ENCODE measurements around the gene GATB. TPM values are rescaled to one million over a fixed set of nuclear protein-coding genes. Genes with fewer than 3 reads are reported as not detected.

Gene GATB
- total RNA-seq, 1 donor from 2014 or later: 15.7 TPM

DNA sequence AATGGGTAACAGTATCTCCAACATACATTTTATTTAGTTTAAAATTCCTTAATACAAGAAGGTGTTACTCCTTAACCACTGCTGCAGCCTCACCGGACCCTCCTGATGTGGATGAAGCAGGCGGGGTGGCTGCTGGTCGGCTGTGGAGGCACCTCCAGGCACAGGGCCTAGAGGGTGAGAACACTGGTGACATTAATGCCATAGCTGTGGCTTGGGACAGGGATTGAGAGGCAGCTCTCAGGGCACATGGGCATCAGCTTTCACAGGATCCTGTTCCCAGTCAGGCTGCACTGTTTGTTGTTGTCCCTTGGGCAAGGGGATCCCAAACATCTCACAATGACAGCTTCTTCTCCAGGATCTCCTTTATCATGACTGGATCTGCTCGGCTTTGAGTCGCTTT, 90.0 kb downstream of the GATB start:
- H3K9me3 ChIP-seq (ENCODE audit: control insufficient read depth in 3 of 3, low read length in 3 of 3): no peaks in the 10 kb centered on the region
- no peaks in the 10 kb centered on the region for H3K27me3 ChIP-seq (ENCODE audit: control insufficient read depth in 3 of 3, insufficient read depth in 3 of 3, low read length in 3 of 3)
- peak overlapping the region; percentile 68 for H3K27ac ChIP-seq (ENCODE audit: low read depth, low read length)
- H3K4me3 ChIP-seq (ENCODE audit: low read length in 3 of 3): peak overlapping the region in 1 of 3 donors; percentile 10
- H3K36me3 ChIP-seq (ENCODE audit: control insufficient read depth in 3 of 3, insufficient read depth in 3 of 3, low read length in 3 of 3): peaks cover 0 to 2% (median 0%) of the 10 kb centered on the region in 3 donors
- H3K9ac ChIP-seq (ENCODE audit: low read depth in 1 of 3, low read length in 3 of 3): no peak overlapping the region
- H3K4me1 ChIP-seq (ENCODE audit: control insufficient read depth in 3 of 3, insufficient read depth in 3 of 3, low read length in 3 of 3): peaks cover 21 to 77% (median 56%) of the 10 kb centered on the region in 3 donors

DNA sequence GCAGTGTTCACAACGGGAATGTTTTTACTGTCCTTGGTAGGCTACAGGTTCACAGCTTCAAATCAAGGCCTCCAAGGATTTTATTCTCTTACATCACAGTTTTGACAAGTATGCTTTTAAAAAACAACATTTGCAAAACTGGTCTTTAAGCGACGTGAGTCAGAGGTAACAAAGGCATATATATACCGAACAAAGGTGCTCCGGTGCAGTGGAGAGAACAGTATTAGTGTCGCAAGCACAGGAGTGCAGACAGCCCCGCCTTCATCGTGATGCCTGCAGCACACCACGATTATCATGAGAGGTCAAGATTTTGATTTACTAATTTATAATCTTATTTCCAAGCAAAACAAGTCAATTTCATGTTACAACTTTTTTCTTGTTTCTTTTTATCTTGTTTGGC, 90.8 kb downstream of the GATB start:
- H3K36me3 ChIP-seq (ENCODE audit: control insufficient read depth in 3 of 3, insufficient read depth in 3 of 3, low read length in 3 of 3): peaks cover 0 to 2% (median 0%) of the 10 kb centered on the region in 3 donors
- H3K27ac ChIP-seq (ENCODE audit: low read depth, low read length): no peak overlapping the region
- H3K4me1 ChIP-seq (ENCODE audit: control insufficient read depth in 3 of 3, insufficient read depth in 3 of 3, low read length in 3 of 3): peaks cover 21 to 75% (median 52%) of the 10 kb centered on the region in 3 donors
- H3K9ac ChIP-seq (ENCODE audit: low read depth in 1 of 3, low read length in 3 of 3): no peak overlapping the region
- no peaks in the 10 kb centered on the region for H3K9me3 ChIP-seq (ENCODE audit: control insufficient read depth in 3 of 3, low read length in 3 of 3)
- no peaks in the 10 kb centered on the region for H3K27me3 ChIP-seq (ENCODE audit: control insufficient read depth in 3 of 3, insufficient read depth in 3 of 3, low read length in 3 of 3)
- H3K4me3 ChIP-seq (ENCODE audit: low read length in 3 of 3): no peak overlapping the region

DNA sequence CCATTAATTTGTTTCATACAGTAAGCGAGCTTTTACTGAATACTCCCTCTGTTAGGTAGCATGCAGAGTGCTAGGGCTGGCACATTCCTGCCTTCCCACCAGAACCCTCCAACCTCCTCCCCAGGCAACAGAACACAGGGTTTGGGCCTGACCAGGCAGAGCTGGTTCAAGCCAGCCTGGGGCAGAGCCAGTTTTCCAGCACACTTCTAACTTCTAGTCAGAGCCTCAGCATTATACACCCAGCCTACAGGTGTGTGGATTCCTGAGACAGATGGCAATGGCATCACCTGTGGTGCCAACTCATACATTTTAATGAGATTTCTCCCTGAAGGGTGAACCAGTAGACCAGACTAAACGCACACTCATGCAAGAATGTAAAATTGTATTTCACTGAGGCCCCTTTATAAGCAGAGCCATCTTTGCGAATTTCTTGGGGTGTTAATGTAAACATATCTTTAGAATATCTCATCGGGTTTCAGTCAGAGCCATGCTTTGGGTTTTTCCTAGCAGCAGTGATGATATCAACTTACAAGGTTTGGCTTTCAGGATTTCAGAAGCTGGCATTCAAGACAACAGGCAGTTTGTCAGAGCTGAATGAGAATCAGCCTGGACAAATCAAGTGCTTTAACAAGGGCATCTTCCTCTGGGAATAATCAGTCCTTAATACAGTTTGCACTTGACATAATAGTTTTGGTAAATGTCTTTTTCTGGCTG, 92.0 kb downstream of the GATB start:
- H3K4me1 ChIP-seq (ENCODE audit: control insufficient read depth in 3 of 3, insufficient read depth in 3 of 3, low read length in 3 of 3): peaks cover 19 to 67% (median 52%) of the 10 kb centered on the region in 3 donors
- H3K9ac ChIP-seq (ENCODE audit: low read depth in 1 of 3, low read length in 3 of 3): no peak overlapping the region
- no peaks in the 10 kb centered on the region for H3K9me3 ChIP-seq (ENCODE audit: control insufficient read depth in 3 of 3, low read length in 3 of 3)
- no peak overlapping the region for H3K4me3 ChIP-seq (ENCODE audit: low read length in 3 of 3)
- H3K36me3 ChIP-seq (ENCODE audit: control insufficient read depth in 3 of 3, insufficient read depth in 3 of 3, low read length in 3 of 3): peaks cover 0 to 7% (median 2%) of the 10 kb centered on the region in 3 donors
- H3K27ac ChIP-seq (ENCODE audit: low read depth, low read length): peak overlapping the region; percentile 87
- H3K27me3 ChIP-seq (ENCODE audit: control insufficient read depth in 3 of 3, insufficient read depth in 3 of 3, low read length in 3 of 3): no peaks in the 10 kb centered on the region

DNA sequence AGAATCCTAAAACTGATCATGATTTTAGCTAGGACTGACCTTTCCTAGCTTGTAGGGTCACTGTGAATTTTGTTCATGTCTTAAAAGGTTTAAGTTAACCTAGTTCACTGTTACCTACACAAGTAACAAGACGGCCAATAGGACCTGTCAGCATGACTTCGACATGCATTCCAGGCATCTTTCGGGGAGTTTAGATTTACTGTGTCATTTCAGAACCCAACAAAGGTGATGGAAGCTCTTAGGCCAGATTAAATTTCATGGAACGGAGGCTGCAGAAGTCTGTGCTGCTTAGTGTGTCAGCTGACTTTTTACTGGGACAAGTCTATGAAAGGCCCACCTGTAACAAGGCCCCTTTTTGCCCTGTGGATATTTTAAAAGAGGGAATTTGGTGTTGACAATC, 93.1 kb downstream of the GATB start:
- Histone ChIP-seq H3K9ac (ENCODE audit: low read depth in 1 of 3, low read length in 3 of 3) (peak overlapping the region in 1 of 3 donors; percentile 26), H3K4me1 (ENCODE audit: control insufficient read depth in 3 of 3, insufficient read depth in 3 of 3, low read length in 3 of 3) (peaks cover 19 to 64% (median 52%) of the 10 kb centered on the region in 3 donors), H3K9me3 (ENCODE audit: control insufficient read depth in 3 of 3, low read length in 3 of 3) (no peaks in the 10 kb centered on the region), H3K36me3 (ENCODE audit: control insufficient read depth in 3 of 3, insufficient read depth in 3 of 3, low read length in 3 of 3) (peaks cover 0 to 12% (median 5%) of the 10 kb centered on the region in 3 donors), H3K27ac (ENCODE audit: low read depth, low read length) (peak overlapping the region; percentile 87), H3K27me3 (ENCODE audit: control insufficient read depth in 3 of 3, insufficient read depth in 3 of 3, low read length in 3 of 3) (no peaks in the 10 kb centered on the region), H3K4me3 (ENCODE audit: low read length in 3 of 3) (peak overlapping the region in 1 of 3 donors; percentile 6)

DNA sequence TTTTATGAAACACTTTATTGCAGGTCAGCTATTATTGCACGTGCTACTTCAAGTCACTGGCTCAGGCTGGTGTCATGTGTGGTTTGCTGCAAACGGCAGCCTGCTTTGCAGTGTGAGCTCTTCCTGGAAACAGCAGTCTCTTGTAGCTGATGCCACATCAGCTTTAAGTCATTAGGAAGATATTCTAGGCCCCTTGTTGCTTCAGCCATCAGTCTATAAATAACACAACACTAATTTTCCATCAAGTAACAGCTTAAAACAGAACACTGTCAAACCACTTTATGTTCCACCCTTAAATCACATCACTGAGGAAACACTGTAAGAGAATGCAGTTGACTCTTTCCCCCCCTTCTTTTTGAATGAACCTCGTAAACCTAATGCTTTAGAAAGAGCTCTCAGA, 93.8 kb downstream of the GATB start:
- Histone ChIP-seq H3K4me1 (ENCODE audit: control insufficient read depth in 3 of 3, insufficient read depth in 3 of 3, low read length in 3 of 3) (peaks cover 19 to 63% (median 52%) of the 10 kb centered on the region in 3 donors), H3K36me3 (ENCODE audit: control insufficient read depth in 3 of 3, insufficient read depth in 3 of 3, low read length in 3 of 3) (peaks cover 0 to 12% (median 9%) of the 10 kb centered on the region in 3 donors), H3K9me3 (ENCODE audit: control insufficient read depth in 3 of 3, low read length in 3 of 3) (no peaks in the 10 kb centered on the region), H3K4me3 (ENCODE audit: low read length in 3 of 3) (no peak overlapping the region), H3K27ac (ENCODE audit: low read depth, low read length) (peak overlapping the region; percentile 87), H3K9ac (ENCODE audit: low read depth in 1 of 3, low read length in 3 of 3) (peak overlapping the region in 1 of 3 donors; percentile 26), H3K27me3 (ENCODE audit: control insufficient read depth in 3 of 3, insufficient read depth in 3 of 3, low read length in 3 of 3) (no peaks in the 10 kb centered on the region)

DNA sequence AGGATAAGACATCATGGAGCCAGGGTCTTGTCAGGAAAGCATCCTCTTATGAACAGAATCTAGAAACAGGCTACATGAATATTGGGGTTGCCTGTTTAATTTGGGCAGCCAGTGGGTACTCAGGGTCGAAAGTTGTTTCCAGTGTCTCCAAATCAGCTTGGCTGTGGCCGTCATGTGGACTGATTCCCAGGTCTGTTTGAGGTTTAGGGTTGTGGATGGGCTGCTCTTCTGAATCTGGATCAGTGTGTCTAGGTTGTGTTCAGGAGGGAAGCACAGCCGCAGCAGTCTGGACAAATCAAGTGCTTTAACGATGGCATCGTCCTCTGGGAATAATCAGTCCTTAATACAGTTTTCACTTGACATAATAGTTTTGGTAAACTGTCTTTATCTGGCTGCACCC, 94.3 kb downstream of the GATB start:
- peak overlapping the region; percentile 87 for H3K27ac ChIP-seq (ENCODE audit: low read depth, low read length)
- no peaks in the 10 kb centered on the region for H3K9me3 ChIP-seq (ENCODE audit: control insufficient read depth in 3 of 3, low read length in 3 of 3)
- no peaks in the 10 kb centered on the region for H3K27me3 ChIP-seq (ENCODE audit: control insufficient read depth in 3 of 3, insufficient read depth in 3 of 3, low read length in 3 of 3)
- H3K9ac ChIP-seq (ENCODE audit: low read depth in 1 of 3, low read length in 3 of 3): peak overlapping the region in 2 of 3 donors; percentile 20 to 52
- H3K4me3 ChIP-seq (ENCODE audit: low read length in 3 of 3): peak overlapping the region in 1 of 3 donors; percentile 9
- H3K4me1 ChIP-seq (ENCODE audit: control insufficient read depth in 3 of 3, insufficient read depth in 3 of 3, low read length in 3 of 3): peaks cover 19 to 62% (median 49%) of the 10 kb centered on the region in 3 donors
- H3K36me3 ChIP-seq (ENCODE audit: control insufficient read depth in 3 of 3, insufficient read depth in 3 of 3, low read length in 3 of 3): peaks cover 0 to 12% (median 10%) of the 10 kb centered on the region in 3 donors

DNA sequence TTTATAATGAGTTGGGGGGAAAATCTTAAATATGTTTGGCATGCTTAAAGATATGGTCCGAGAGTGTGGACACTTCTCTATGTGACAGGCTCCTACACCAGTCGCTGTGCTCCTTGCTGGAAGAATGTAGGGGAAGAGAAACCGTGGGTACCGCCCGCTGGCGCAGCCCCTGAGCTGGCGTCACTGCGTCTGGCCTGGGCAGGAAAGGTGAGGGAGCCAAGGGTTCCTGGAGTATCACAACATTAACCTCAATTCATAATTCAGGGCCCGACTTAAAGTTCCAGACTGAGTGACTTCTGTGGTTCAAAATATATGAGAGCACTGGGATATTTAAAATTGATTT, 95.1 kb downstream of the GATB start:
- Histone ChIP-seq H3K4me1 (ENCODE audit: control insufficient read depth in 3 of 3, insufficient read depth in 3 of 3, low read length in 3 of 3) (peaks cover 18 to 59% (median 46%) of the 10 kb centered on the region in 3 donors), H3K4me3 (ENCODE audit: low read length in 3 of 3) (no peak overlapping the region), H3K27ac (ENCODE audit: low read depth, low read length) (peak overlapping the region; percentile 87), H3K9me3 (ENCODE audit: control insufficient read depth in 3 of 3, low read length in 3 of 3) (no peaks in the 10 kb centered on the region), H3K27me3 (ENCODE audit: control insufficient read depth in 3 of 3, insufficient read depth in 3 of 3, low read length in 3 of 3) (no peaks in the 10 kb centered on the region), H3K36me3 (ENCODE audit: control insufficient read depth in 3 of 3, insufficient read depth in 3 of 3, low read length in 3 of 3) (peaks cover 0 to 12% (median 10%) of the 10 kb centered on the region in 3 donors), H3K9ac (ENCODE audit: low read depth in 1 of 3, low read length in 3 of 3) (no peak overlapping the region)

DNA sequence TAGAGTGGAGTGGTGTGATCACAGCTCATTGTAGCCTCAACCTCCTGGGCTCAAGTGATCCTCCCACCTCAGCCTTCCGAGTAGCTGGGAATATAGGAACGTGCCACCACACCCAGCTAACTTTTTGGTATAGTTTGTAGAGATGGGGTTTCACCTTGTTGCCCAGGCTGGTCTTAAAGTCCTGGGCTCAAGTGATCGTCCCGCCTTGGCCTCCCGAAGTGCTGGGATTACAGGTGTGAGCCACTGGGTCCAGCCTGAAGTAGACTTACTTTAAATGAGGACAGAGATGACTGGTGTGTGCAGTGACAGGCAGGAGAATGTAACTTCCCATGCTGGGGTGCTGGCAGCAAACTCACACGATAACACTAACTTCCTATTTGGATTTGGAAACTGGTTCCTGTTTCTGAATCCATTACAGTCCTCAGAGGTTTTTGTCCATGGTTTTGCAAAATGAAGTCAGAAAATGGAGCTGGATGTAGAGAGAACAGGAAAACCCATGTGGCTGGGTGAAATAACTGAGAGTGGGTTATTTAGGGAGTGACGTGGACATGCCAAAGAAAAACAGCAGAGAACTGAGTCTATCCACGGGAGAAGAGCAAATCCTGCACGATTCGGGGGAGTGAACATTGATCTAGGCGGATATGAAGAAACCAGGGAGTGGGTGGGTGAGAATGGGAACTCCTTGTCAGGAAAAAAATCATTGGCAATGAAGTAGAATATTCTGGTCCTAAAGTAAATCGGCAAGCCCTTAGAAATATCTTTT, 95.6 kb downstream of the GATB start:
- Histone ChIP-seq H3K4me3 (ENCODE audit: low read length in 3 of 3) (no peak overlapping the region), H3K9ac (ENCODE audit: low read depth in 1 of 3, low read length in 3 of 3) (no peak overlapping the region), H3K36me3 (ENCODE audit: control insufficient read depth in 3 of 3, insufficient read depth in 3 of 3, low read length in 3 of 3) (peaks cover 0 to 12% (median 10%) of the 10 kb centered on the region in 3 donors), H3K4me1 (ENCODE audit: control insufficient read depth in 3 of 3, insufficient read depth in 3 of 3, low read length in 3 of 3) (peaks cover 23 to 60% (median 47%) of the 10 kb centered on the region in 3 donors), H3K27ac (ENCODE audit: low read depth, low read length) (peak overlapping the region; percentile 87), H3K27me3 (ENCODE audit: control insufficient read depth in 3 of 3, insufficient read depth in 3 of 3, low read length in 3 of 3) (no peaks in the 10 kb centered on the region), H3K9me3 (ENCODE audit: control insufficient read depth in 3 of 3, low read length in 3 of 3) (no peaks in the 10 kb centered on the region)

DNA sequence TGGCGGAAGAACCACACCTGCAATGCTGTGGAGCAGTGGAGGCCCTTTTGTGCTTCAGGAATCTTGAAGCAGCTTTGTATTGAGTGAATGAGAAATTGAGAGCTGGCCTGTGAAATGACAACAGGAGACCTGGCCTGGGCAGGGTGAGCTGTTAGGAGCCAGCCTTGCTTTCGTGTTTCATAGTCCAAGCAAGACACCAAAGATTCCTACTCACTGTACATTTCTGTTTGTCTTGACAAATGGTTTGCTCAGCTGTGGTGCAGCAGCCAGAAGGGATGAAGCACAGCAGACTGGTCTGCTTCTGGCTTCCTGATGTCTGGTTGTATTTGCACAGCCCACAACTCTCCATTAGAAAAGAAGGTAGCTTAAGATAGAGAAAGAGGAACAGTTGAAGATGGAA, 96.5 kb downstream of the GATB start:
- Histone ChIP-seq H3K9ac (ENCODE audit: low read depth in 1 of 3, low read length in 3 of 3) (no peak overlapping the region), H3K27ac (ENCODE audit: low read depth, low read length) (no peak overlapping the region), H3K9me3 (ENCODE audit: control insufficient read depth in 3 of 3, low read length in 3 of 3) (no peaks in the 10 kb centered on the region), H3K27me3 (ENCODE audit: control insufficient read depth in 3 of 3, insufficient read depth in 3 of 3, low read length in 3 of 3) (no peaks in the 10 kb centered on the region), H3K36me3 (ENCODE audit: control insufficient read depth in 3 of 3, insufficient read depth in 3 of 3, low read length in 3 of 3) (peaks cover 0 to 12% (median 9%) of the 10 kb centered on the region in 3 donors), H3K4me1 (ENCODE audit: control insufficient read depth in 3 of 3, insufficient read depth in 3 of 3, low read length in 3 of 3) (peaks cover 32 to 61% (median 51%) of the 10 kb centered on the region in 3 donors), H3K4me3 (ENCODE audit: low read length in 3 of 3) (no peak overlapping the region)

DNA sequence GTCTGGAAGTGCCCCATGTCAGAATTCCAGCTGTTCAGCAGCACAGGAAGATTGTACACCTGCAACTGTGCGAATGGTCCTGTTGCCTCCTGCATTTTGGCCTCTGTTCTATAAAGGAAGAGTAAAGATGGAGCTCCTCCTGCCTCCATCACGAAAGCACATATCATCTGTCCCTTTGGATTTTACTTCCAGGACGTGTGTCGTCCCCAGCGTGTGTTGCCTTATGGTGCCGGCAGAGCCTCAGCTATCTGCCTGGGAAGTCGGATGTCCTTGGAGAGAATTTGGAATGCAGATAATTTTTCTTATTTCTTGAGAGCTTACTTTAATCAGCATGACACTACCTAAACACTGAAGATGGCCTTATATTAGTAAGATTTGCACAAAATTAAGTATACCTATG, 97.7 kb downstream of the GATB start:
- Histone ChIP-seq H3K36me3 (ENCODE audit: control insufficient read depth in 3 of 3, insufficient read depth in 3 of 3, low read length in 3 of 3) (peaks cover 2 to 15% (median 9%) of the 10 kb centered on the region in 3 donors), H3K27ac (ENCODE audit: low read depth, low read length) (no peak overlapping the region), H3K4me3 (ENCODE audit: low read length in 3 of 3) (no peak overlapping the region), H3K4me1 (ENCODE audit: control insufficient read depth in 3 of 3, insufficient read depth in 3 of 3, low read length in 3 of 3) (peaks cover 37 to 64% (median 53%) of the 10 kb centered on the region in 3 donors), H3K9me3 (ENCODE audit: control insufficient read depth in 3 of 3, low read length in 3 of 3) (no peaks in the 10 kb centered on the region), H3K27me3 (ENCODE audit: control insufficient read depth in 3 of 3, insufficient read depth in 3 of 3, low read length in 3 of 3) (no peaks in the 10 kb centered on the region), H3K9ac (ENCODE audit: low read depth in 1 of 3, low read length in 3 of 3) (no peak overlapping the region)

All from skeletal muscle tissue (tissue), 4 donors.